Epithelial cell of esophagus (primary cell): ENCODE data around the gene NPM1.
"Not testable (repeated sequence)": the region's sequence is repeated elsewhere in the genome, so short reads cannot be mapped to it uniquely, and the experiment has no call there.

Experiments used
- DNase-seq: peaks from one replicate; pipeline ENCODE4 v3.0.0; 2010; ENCODE audit warnings: low read depth
- H3K4me3 ChIP-seq: 2 replicates; pipeline ENCODE4 v1.5.1; 2011; ENCODE audit warnings: mild to moderate bottlenecking, low read length, control low read depth
- TF ChIP-seq, protein P1 (sequence below): IDR thresholded peaks from 2 replicates; pipeline ENCODE4 v1.5.1; 2011; ENCODE audit warnings: low read depth, mild to moderate bottlenecking, low read length, control low read depth, inconsistent platforms; ENCODE audit not compliant: insufficient read depth; ENCODE audit errors: missing control alignments

Gene NPM1

DNA sequence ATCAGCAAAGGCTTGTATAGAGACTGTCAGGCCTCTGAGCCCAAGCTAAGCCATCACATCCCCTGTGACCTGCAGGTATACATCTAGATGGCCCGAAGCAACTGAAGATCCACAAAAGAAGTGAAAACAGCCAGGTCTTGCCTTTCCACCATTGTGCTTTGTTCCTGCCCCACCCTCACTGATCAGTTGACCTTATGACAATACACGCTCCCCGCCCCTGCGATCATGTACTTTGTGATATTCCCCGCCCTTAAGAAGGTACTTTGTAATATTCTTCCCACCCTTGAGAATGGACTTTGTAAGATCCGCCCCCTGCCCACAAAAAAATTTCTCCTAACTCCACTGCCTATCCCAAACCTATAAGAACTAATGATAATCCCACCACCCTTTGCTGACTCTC lies 18.6 kb upstream of the NPM1 start:
- TF ChIP-seq, protein P1, sequence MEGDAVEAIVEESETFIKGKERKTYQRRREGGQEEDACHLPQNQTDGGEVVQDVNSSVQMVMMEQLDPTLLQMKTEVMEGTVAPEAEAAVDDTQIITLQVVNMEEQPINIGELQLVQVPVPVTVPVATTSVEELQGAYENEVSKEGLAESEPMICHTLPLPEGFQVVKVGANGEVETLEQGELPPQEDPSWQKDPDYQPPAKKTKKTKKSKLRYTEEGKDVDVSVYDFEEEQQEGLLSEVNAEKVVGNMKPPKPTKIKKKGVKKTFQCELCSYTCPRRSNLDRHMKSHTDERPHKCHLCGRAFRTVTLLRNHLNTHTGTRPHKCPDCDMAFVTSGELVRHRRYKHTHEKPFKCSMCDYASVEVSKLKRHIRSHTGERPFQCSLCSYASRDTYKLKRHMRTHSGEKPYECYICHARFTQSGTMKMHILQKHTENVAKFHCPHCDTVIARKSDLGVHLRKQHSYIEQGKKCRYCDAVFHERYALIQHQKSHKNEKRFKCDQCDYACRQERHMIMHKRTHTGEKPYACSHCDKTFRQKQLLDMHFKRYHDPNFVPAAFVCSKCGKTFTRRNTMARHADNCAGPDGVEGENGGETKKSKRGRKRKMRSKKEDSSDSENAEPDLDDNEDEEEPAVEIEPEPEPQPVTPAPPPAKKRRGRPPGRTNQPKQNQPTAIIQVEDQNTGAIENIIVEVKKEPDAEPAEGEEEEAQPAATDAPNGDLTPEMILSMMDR = no peak
- H3K4me3 ChIP-seq = no peak overlapping the region
- no peak for DNase-seq

DNA sequence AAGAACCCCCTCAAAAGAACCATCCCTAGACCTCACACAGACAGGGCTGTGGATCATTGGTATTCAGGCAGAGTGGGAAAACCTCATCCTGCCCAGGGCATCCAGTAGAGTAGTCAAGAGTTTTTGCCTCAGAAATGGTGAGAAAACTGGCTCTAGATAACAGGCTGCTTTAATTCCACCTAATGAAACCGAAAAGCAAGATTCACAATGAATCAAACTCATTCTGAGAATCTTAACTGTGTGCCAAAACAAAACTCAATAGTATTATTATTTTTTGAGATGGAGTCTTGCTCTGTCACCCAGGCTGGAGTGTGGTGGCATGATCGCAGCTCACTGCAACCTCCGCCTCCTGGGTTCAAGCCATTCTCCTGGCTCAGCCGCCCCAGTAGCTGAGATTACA lies 17.8 kb upstream of the NPM1 start:
- DNase-seq = no peak
- no peak overlapping the region for H3K4me3 ChIP-seq

DNA sequence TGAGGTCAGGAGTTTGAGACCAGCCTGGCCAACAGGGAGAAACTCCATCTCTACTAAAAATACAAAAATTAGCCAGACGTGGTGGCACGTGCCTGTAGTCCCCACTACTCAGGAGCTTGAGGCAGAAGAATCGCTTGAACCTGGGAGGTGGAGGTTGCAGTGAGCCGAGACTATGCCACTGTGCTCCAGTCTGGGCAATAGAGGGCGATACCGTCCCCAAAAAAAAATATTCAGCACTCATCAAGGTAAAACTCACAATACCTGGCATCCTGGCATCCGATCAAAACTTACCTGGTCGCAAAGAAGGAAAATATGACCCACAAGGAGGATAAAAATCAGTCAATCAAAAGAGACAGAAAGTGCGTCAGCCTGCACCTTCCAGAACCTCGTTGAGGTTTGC lies 16.8 kb upstream of the NPM1 start:
- TF ChIP-seq, protein P1 = peak; percentile 4
- not testable (repeated sequence) for H3K4me3 ChIP-seq, DNase-seq

More for the DNA sequence above, 17.8 kb upstream of the NPM1 start:
- TF ChIP-seq, protein P1 = no peak

DNA sequence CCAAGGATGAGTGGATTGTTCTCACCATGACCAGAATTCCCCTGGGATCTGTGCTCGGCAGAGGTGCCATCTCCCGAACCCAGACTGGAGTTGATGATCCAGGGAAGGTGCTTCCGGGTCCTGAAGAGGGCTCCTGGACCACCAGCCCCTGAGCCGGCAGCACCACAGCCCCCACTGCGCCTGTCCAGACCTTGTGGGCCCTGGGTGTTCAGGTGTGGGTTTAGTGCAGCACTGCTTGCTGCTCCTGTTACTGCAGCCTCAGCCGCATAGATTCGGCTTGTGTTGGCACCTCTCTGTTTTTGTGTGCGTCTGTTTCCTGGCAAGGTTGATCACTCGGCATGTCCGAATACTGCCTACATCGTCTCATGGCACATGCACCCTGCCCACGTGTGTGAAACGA lies 16.3 kb upstream of the NPM1 start:
- DNase-seq = no peak
- TF ChIP-seq, protein P1 = no peak
- no peak overlapping the region for H3K4me3 ChIP-seq

DNA sequence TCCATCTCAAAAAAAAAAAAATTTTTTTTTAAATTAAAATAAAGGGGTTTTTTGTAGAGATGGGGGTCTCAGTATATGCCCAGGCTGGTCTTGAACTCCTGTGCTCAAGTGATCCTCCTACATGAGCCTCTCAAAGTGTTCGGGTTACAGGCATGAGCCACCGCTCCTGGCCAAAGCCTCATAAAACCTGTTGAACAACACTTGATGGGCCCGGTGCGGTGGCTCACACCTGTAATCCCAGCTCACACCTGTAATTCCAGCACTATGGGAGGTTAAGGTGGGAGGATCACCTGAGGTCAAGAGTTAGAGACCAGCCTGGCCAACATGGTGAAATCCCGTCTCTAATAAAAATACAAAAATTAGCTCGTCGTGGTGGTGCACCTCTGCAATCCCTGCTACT lies 7.7 kb upstream of the NPM1 start:
- TF ChIP-seq, protein P1 = no peak
- H3K4me3 ChIP-seq = no peak overlapping the region
- no peak for DNase-seq

DNA sequence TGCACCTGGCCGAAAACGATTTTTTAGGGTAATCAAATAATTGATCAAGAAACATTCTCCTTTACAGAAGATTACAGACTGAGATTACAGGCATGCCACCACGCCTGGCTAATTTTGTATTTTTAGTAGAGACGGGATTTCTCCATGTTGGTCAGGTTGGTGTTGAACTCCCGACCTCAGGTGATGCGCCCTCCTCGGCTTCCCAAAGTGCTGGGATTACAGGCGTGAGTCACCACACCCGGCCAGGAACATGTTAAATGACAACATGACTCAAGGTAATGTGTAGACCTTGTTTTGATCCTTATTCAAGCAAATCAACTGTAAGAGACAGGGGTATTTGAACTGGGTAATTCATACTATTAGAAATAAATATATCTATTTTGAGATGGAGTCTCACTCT lies 3.2 kb upstream of the NPM1 start:
- peak; percentile 22 for DNase-seq
- not testable (repeated sequence) for H3K4me3 ChIP-seq

DNA sequence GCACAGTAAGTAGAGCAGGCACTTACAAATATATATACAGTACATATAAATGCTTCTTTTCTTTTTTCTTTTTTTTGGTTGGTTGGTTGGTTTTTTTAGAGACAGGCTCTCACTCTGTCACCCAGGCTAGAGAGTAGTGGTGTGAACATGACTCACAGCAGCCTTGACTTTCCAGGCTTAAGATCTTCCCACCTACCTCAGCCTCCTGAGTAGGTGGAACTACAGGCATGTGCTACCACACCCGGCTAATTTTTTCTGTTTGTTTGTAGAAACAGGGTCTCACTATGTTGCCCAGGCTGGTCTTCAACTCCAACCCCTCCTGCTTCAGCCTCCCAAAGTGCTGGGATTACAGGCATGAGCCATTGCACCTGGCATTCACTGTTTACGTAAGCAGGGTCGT lies 2.6 kb upstream of the NPM1 start:
- H3K4me3 ChIP-seq = not testable (repeated sequence)
- peak; percentile 78 for DNase-seq

DNA sequence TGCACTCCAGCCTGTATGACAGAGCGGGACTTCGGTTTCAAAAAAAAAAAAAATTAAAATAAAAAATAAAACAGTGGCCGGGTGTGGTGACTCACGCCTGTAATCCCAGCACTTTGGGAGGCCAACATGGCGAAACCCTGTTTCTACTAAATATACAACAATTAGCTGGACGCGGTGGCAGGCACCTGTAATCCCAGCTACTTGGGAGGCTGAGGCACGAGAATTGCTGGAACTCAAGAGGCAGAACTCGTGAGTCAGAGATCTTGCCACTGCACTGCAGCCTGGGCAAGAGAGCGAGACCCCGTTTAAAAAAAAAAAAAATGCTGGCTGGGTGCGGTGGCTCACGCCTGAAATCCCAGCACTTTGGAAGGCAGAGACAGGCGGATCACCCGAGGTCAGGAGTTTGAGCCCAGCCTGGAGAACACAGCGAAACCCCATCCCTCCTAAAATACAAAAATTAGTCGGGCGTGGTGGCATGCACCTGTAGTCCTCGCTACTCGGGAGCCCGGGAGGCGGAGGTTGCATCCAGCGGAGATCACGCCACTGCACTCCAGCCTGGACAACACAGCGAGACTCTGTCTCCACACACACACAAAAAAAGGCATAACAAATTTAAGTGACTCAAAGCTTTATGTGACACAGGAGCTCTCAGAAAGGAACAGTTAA lies 1.5 kb upstream of the NPM1 start:
- H3K4me3 ChIP-seq = no peak overlapping the region

More for the DNA sequence above, 1.5 kb upstream of the NPM1 start:
- TF ChIP-seq, protein P1 = no peak
- DNase-seq = no peak
